ENCODE data around the gene PARP11.

PARP11 gene

GRCh38 chr12:3901116-3901515 is 27.9 kb upstream of the PARP11 start:
- Histone ChIP-seq H3K27ac (no peak overlapping the region), H3K36me3 (no peaks in the 10 kb centered on the region), H3K9me3 (ENCODE audit: severe bottlenecking) (no peaks in the 10 kb centered on the region), H3K27me3 (ENCODE audit: insufficient read depth, low read depth, severe bottlenecking) (peaks cover 19% of the 10 kb centered on the region), H3K4me3 (ENCODE audit: low read depth, low read length) (no peak overlapping the region)
- no peak for TF ChIP-seq CTCF (IDR thresholded peaks at IDR 0.05; ENCODE audit: low read depth, low read length)
- no peak for DNase-seq

- H3K36me3 ChIP-seq: no peaks in the 10 kb centered on the region
- no peak overlapping the region for H3K27ac ChIP-seq
- H3K4me3 ChIP-seq (ENCODE audit: low read depth, low read length): no peak overlapping the region
- TF ChIP-seq CTCF (IDR thresholded peaks at IDR 0.05; ENCODE audit: low read depth, low read length): no peak
- no peak for DNase-seq
- no peaks in the 10 kb centered on the region for H3K9me3 ChIP-seq (ENCODE audit: severe bottlenecking)
- H3K27me3 ChIP-seq (ENCODE audit: insufficient read depth, low read depth, severe bottlenecking): peaks cover 20% of the 10 kb centered on the region
Observed at GRCh38 chr12:3898756-3899155, 25.6 kb upstream of the PARP11 start.

GRCh38 chr12:3897371-3897971 is 24.3 kb upstream of the PARP11 start:
- TF ChIP-seq CTCF (IDR thresholded peaks at IDR 0.05; ENCODE audit: low read depth, low read length): no peak
- Histone ChIP-seq H3K9me3 (ENCODE audit: severe bottlenecking) (no peaks in the 10 kb centered on the region), H3K27me3 (ENCODE audit: insufficient read depth, low read depth, severe bottlenecking) (peaks cover 20% of the 10 kb centered on the region), H3K27ac (no peak overlapping the region), H3K4me3 (ENCODE audit: low read depth, low read length) (no peak overlapping the region), H3K36me3 (no peaks in the 10 kb centered on the region)
- no peak for DNase-seq

GRCh38 chr12:3896801-3897351 is 23.7 kb upstream of the PARP11 start:
- DNase-seq: no peak
- Histone ChIP-seq H3K4me3 (ENCODE audit: low read depth, low read length) (no peak overlapping the region), H3K27ac (no peak overlapping the region), H3K36me3 (no peaks in the 10 kb centered on the region), H3K27me3 (ENCODE audit: insufficient read depth, low read depth, severe bottlenecking) (peaks cover 20% of the 10 kb centered on the region), H3K9me3 (ENCODE audit: severe bottlenecking) (no peaks in the 10 kb centered on the region)
- TF ChIP-seq CTCF (IDR thresholded peaks at IDR 0.05; ENCODE audit: low read depth, low read length): no peak

- Histone ChIP-seq H3K27me3 (ENCODE audit: insufficient read depth, low read depth, severe bottlenecking) (peaks cover 20% of the 10 kb centered on the region), H3K4me3 (ENCODE audit: low read depth, low read length) (no peak overlapping the region), H3K27ac (no peak overlapping the region), H3K9me3 (ENCODE audit: severe bottlenecking) (no peaks in the 10 kb centered on the region), H3K36me3 (no peaks in the 10 kb centered on the region)
- no peak for TF ChIP-seq CTCF (IDR thresholded peaks at IDR 0.05; ENCODE audit: low read depth, low read length)
- no peak for DNase-seq
Observed at GRCh38 chr12:3896356-3896755, 23.2 kb upstream of the PARP11 start.

GRCh38 chr12:3892631-3893030 is 19.4 kb upstream of the PARP11 start:
- H3K27me3 ChIP-seq (ENCODE audit: insufficient read depth, low read depth, severe bottlenecking): peaks cover 10% of the 10 kb centered on the region
- DNase-seq: no peak
- H3K4me3 ChIP-seq (ENCODE audit: low read depth, low read length): no peak overlapping the region
- no peaks in the 10 kb centered on the region for H3K9me3 ChIP-seq (ENCODE audit: severe bottlenecking)
- no peak for TF ChIP-seq CTCF (IDR thresholded peaks at IDR 0.05; ENCODE audit: low read depth, low read length)
- H3K27ac ChIP-seq: no peak overlapping the region
- no peaks in the 10 kb centered on the region for H3K36me3 ChIP-seq

All from WERI-Rb-1 (cell line).